Fibroblast of pulmonary artery (primary cell): ENCODE measurements around the gene HDC.
A peak's percentile ranks its signal among the peaks of the same experiment; 100 is the strongest.

Experiments used
- DNase-seq: peaks from one replicate; pipeline ENCODE4 v3.0.0-alpha.2; 2010; ENCODE audit warnings: low read depth
- H3K4me3 ChIP-seq: replicated peaks from 2 replicates; pipeline ENCODE4 v1.5.1; 2011; ENCODE audit warnings: low read depth, mild to moderate bottlenecking, control low read depth, low read length, moderate library complexity
- CTCF ChIP-seq: IDR thresholded peaks from 2 replicates; pipeline ENCODE4 v1.5.1; 2011; ENCODE audit warnings: mild to moderate bottlenecking, control low read depth, low read length, inconsistent platforms; ENCODE audit errors: missing control alignments

Gene HDC

GRCh38 chr15:50241684-50242450 lies 23.7 kb downstream of the HDC start:
- TF ChIP-seq CTCF = no peak
- DNase-seq = no peak
- no peak overlapping the region for H3K4me3 ChIP-seq

GRCh38 chr15:50238255-50238654 lies 27.3 kb downstream of the HDC start:
- no peak overlapping the region for H3K4me3 ChIP-seq
- TF ChIP-seq CTCF = no peak
- DNase-seq = no peak

GRCh38 chr15:50236433-50236832 lies 29.1 kb downstream of the HDC start:
- no peak for TF ChIP-seq CTCF
- H3K4me3 ChIP-seq = no peak overlapping the region
- DNase-seq = no peak

DNA sequence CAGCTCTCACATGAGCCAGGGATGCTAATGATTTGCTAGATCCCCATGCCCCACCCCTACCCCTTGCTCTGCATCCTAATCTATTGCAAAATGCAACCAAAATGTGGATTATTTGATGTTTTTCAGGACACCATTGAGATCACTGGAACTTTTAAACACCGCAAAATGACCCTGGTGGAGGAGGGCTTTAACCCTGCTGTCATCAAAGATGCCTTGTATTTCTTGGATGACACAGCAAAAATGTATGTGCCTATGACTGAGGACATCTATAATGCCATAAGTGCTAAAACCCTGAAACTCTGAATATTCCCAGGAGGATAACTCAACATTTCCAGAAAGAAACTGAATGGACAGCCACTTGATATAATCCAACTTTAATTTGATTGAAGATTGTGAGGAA lies 29.7 kb downstream of the HDC start:
- DNase-seq = peak; percentile 24
- TF ChIP-seq CTCF = no peak
- no peak overlapping the region for H3K4me3 ChIP-seq

GRCh38 chr15:50234764-50235163 lies 30.8 kb downstream of the HDC start:
- TF ChIP-seq CTCF = no peak
- no peak for DNase-seq

DNA sequence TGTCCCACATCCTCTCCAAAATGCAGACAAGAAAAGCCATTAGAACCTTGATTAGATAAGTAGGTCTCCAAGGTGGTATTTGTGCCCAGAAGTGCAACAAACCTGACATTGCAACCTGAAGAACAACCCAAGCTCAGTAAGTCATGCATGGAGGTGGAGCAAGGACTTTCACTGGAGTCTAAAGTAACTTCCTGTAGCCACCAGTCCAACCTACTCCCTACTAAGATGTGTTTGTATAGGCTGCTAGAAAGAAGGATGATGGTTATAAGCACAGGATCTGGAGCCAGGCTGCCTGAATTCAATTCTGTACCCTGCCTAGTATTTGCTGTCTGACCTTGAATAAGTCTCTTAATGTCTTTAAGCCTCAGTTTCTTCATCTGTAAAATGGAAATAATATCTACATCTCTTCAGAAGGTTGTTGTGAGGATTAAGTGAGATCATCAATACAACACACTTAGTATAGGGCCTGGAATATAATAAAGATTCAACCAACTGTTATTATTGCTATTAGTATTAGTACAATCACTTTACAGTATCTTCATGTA lies 32.3 kb downstream of the HDC start:
- H3K4me3 ChIP-seq = no peak overlapping the region
- no peak for TF ChIP-seq CTCF
- DNase-seq = no peak

More at GRCh38 chr15:50234764-50235163, 30.8 kb downstream of the HDC start:
- H3K4me3 ChIP-seq = no peak overlapping the region

- no peak for DNase-seq
Observed at GRCh38 chr15:50232791-50233190, 32.7 kb downstream of the HDC start.

More at GRCh38 chr15:50232791-50233190, 32.7 kb downstream of the HDC start:
- H3K4me3 ChIP-seq = no peak overlapping the region
- TF ChIP-seq CTCF = no peak
